ENCODE measurements around the gene MAGEB1. TPM values are rescaled to one million over a fixed set of nuclear protein-coding genes. Genes with fewer than 3 reads are reported as not detected.

The MAGEB1 gene
- not detected for total RNA-seq
- polyA plus RNA-seq, result not detected
- not detected for total RNA-seq

- Mint-ChIP-seq H3K27me3 (no peaks in the 10 kb centered on the region), H3K27ac (no peak within 1 kb of the TSS)
- no peak for DNase-seq
Measured at GRCh38 chrX:30246769-30247489, at the start of gene MAGEB1. MAGEB1 (plus strand) TSS chrX:30247146; CDS start chrX:30250494, 3,348 bp downstream.

GRCh38 chrX:30212172-30212571, 34.8 kb upstream of the MAGEB1 start:
- peaks cover 0 to 2% (median 0%) of the 10 kb centered on the region in 7 donors for H3K4me1 Mint-ChIP-seq
- ChIA-PET CTCF (no interaction called here), POLR2A (no interaction called here)
- peaks cover 0 to 1% (median 0%) of the 10 kb centered on the region in 11 donors for H3K9me3 Mint-ChIP-seq
- H3K27ac ChIP-seq (ENCODE audit: low read depth, low read length), result no peak overlapping the region
- H3K36me3 Mint-ChIP-seq, result no peaks in the 10 kb centered on the region
- intact Hi-C loops (cut with micrococcal nuclease), result no loop called here
- no peaks in the 10 kb centered on the region for H3K9me3 ChIP-seq (ENCODE audit: control insufficient read depth in 2 of 3, low read length in 3 of 3)
- no peak overlapping the region for H3K4me3 ChIP-seq (ENCODE audit: low read length)
- DNase-seq (no peak), ATAC-seq (no peak)
- H3K27ac Mint-ChIP-seq, result no peak overlapping the region
- H3K36me3 ChIP-seq (ENCODE audit: control insufficient read depth in 2 of 3, insufficient read depth in 3 of 3, low read length in 3 of 3), result no peaks in the 10 kb centered on the region
- no peaks in the 10 kb centered on the region for H3K4me1 ChIP-seq (ENCODE audit: control insufficient read depth in 2 of 2, insufficient read depth in 2 of 2, low read length in 2 of 2)
- no peaks in the 10 kb centered on the region for H3K27me3 ChIP-seq (ENCODE audit: control insufficient read depth in 2 of 2, insufficient read depth in 2 of 2, low read length in 2 of 2)
- no peak overlapping the region for H3K4me3 Mint-ChIP-seq
- no peaks in the 10 kb centered on the region for H3K27me3 Mint-ChIP-seq

More at GRCh38 chrX:30246769-30247489, at the start of gene MAGEB1:
- ChIA-PET CTCF (no interaction called here), POLR2A (no interaction called here)
- Histone ChIP-seq H3K4me3 (ENCODE audit: low read length) (no peak within 1 kb of the TSS), H3K36me3 (ENCODE audit: control insufficient read depth in 2 of 3, insufficient read depth in 3 of 3, low read length in 3 of 3) (no peaks in the 10 kb centered on the region), H3K27ac (ENCODE audit: low read depth, low read length) (no peak within 1 kb of the TSS), H3K27me3 (ENCODE audit: control insufficient read depth in 2 of 2, insufficient read depth in 2 of 2, low read length in 2 of 2) (no peaks in the 10 kb centered on the region), H3K4me1 (ENCODE audit: control insufficient read depth in 2 of 2, insufficient read depth in 2 of 2, low read length in 2 of 2) (no peaks in the 10 kb centered on the region), H3K9me3 (ENCODE audit: control insufficient read depth in 2 of 3, low read length in 3 of 3) (no peaks in the 10 kb centered on the region)
- intact Hi-C loops (cut with micrococcal nuclease), result no loop called here
- no peak for ATAC-seq
- Mint-ChIP-seq H3K36me3 (no peaks in the 10 kb centered on the region), H3K4me1 (no peaks in the 10 kb centered on the region), H3K9me3 (peaks cover 0 to 1% (median 0%) of the 10 kb centered on the region in 11 donors), H3K4me3 (no peak within 1 kb of the TSS)

GRCh38 chrX:30215357-30215843, 31.5 kb upstream of the MAGEB1 start, which contains the start of gene MAGEB2:
MAGEB2 (plus strand) TSS chrX:30215563; CDS start chrX:30218581, 3,018 bp downstream.
- Mint-ChIP-seq H3K4me1 (peaks cover 0 to 2% (median 0%) of the 10 kb centered on the region in 7 donors), H3K36me3 (no peaks in the 10 kb centered on the region), H3K27ac (no peak within 1 kb of the TSS), H3K4me3 (no peak within 1 kb of the TSS), H3K9me3 (peaks cover 0 to 1% (median 0%) of the 10 kb centered on the region in 11 donors), H3K27me3 (no peaks in the 10 kb centered on the region)
- ChIA-PET POLR2A (no interaction called here), CTCF (no interaction called here)
- Histone ChIP-seq H3K27me3 (ENCODE audit: control insufficient read depth in 2 of 2, insufficient read depth in 2 of 2, low read length in 2 of 2) (no peaks in the 10 kb centered on the region), H3K9me3 (ENCODE audit: control insufficient read depth in 2 of 3, low read length in 3 of 3) (no peaks in the 10 kb centered on the region), H3K36me3 (ENCODE audit: control insufficient read depth in 2 of 3, insufficient read depth in 3 of 3, low read length in 3 of 3) (no peaks in the 10 kb centered on the region), H3K4me3 (ENCODE audit: low read length) (no peak within 1 kb of the TSS), H3K4me1 (ENCODE audit: control insufficient read depth in 2 of 2, insufficient read depth in 2 of 2, low read length in 2 of 2) (no peaks in the 10 kb centered on the region), H3K27ac (ENCODE audit: low read depth, low read length) (no peak within 1 kb of the TSS)
- intact Hi-C loops (cut with micrococcal nuclease), result no loop called here
- DNase-seq (no peak), ATAC-seq (no peak)

- Mint-ChIP-seq H3K9me3 (peaks cover 0 to 1% (median 0%) of the 10 kb centered on the region in 11 donors), H3K36me3 (no peaks in the 10 kb centered on the region), H3K27me3 (no peaks in the 10 kb centered on the region), H3K4me3 (no peak overlapping the region), H3K27ac (no peak overlapping the region), H3K4me1 (peaks cover 0 to 2% (median 0%) of the 10 kb centered on the region in 7 donors)
- Histone ChIP-seq H3K9me3 (ENCODE audit: control insufficient read depth in 2 of 3, low read length in 3 of 3) (no peaks in the 10 kb centered on the region), H3K27ac (ENCODE audit: low read depth, low read length) (no peak overlapping the region), H3K27me3 (ENCODE audit: control insufficient read depth in 2 of 2, insufficient read depth in 2 of 2, low read length in 2 of 2) (no peaks in the 10 kb centered on the region), H3K36me3 (ENCODE audit: control insufficient read depth in 2 of 3, insufficient read depth in 3 of 3, low read length in 3 of 3) (no peaks in the 10 kb centered on the region), H3K4me1 (ENCODE audit: control insufficient read depth in 2 of 2, insufficient read depth in 2 of 2, low read length in 2 of 2) (no peaks in the 10 kb centered on the region), H3K4me3 (ENCODE audit: low read length) (no peak overlapping the region)
- DNase-seq, result no peak
- ChIA-PET POLR2A (no interaction called here), CTCF (no interaction called here)
- ATAC-seq, result no peak
- intact Hi-C loops (cut with micrococcal nuclease), result no loop called here
Measured at GRCh38 chrX:30217465-30217864, 29.5 kb upstream of the MAGEB1 start.

- Mint-ChIP-seq H3K4me1 (peaks cover 0 to 2% (median 0%) of the 10 kb centered on the region in 7 donors), H3K27ac (no peak overlapping the region), H3K4me3 (no peak overlapping the region), H3K36me3 (no peaks in the 10 kb centered on the region), H3K27me3 (no peaks in the 10 kb centered on the region), H3K9me3 (no peaks in the 10 kb centered on the region)
- CTCF ChIA-PET, result no interaction called here
- DNase-seq (no peak), ATAC-seq (no peak)
- Histone ChIP-seq H3K27me3 (ENCODE audit: control insufficient read depth in 2 of 2, insufficient read depth in 2 of 2, low read length in 2 of 2) (no peaks in the 10 kb centered on the region), H3K36me3 (ENCODE audit: control insufficient read depth in 2 of 3, insufficient read depth in 3 of 3, low read length in 3 of 3) (no peaks in the 10 kb centered on the region), H3K4me3 (ENCODE audit: low read length) (no peak overlapping the region), H3K27ac (ENCODE audit: low read depth, low read length) (no peak overlapping the region), H3K4me1 (ENCODE audit: control insufficient read depth in 2 of 2, insufficient read depth in 2 of 2, low read length in 2 of 2) (no peaks in the 10 kb centered on the region), H3K9me3 (ENCODE audit: control insufficient read depth in 2 of 3, low read length in 3 of 3) (no peaks in the 10 kb centered on the region)
- POLR2A ChIA-PET, result no interaction called here
- intact Hi-C loops (cut with micrococcal nuclease), result no loop called here
Measured at GRCh38 chrX:30219372-30219771, 27.6 kb upstream of the MAGEB1 start.

GRCh38 chrX:30220661-30221060, 26.3 kb upstream of the MAGEB1 start:
- peaks cover 0 to 2% (median 0%) of the 10 kb centered on the region in 7 donors for H3K4me1 Mint-ChIP-seq
- ATAC-seq (no peak), DNase-seq (no peak)
- H3K4me3 Mint-ChIP-seq, result no peak overlapping the region
- Histone ChIP-seq H3K4me3 (ENCODE audit: low read length) (no peak overlapping the region), H3K36me3 (ENCODE audit: control insufficient read depth in 2 of 3, insufficient read depth in 3 of 3, low read length in 3 of 3) (no peaks in the 10 kb centered on the region), H3K9me3 (ENCODE audit: control insufficient read depth in 2 of 3, low read length in 3 of 3) (no peaks in the 10 kb centered on the region), H3K27ac (ENCODE audit: low read depth, low read length) (no peak overlapping the region), H3K27me3 (ENCODE audit: control insufficient read depth in 2 of 2, insufficient read depth in 2 of 2, low read length in 2 of 2) (no peaks in the 10 kb centered on the region), H3K4me1 (ENCODE audit: control insufficient read depth in 2 of 2, insufficient read depth in 2 of 2, low read length in 2 of 2) (no peaks in the 10 kb centered on the region)
- no peaks in the 10 kb centered on the region for H3K36me3 Mint-ChIP-seq
- intact Hi-C loops (cut with micrococcal nuclease), result no loop called here
- CTCF ChIA-PET, result no interaction called here
- H3K9me3 Mint-ChIP-seq, result no peaks in the 10 kb centered on the region
- POLR2A ChIA-PET, result no interaction called here
- no peaks in the 10 kb centered on the region for H3K27me3 Mint-ChIP-seq
- H3K27ac Mint-ChIP-seq, result no peak overlapping the region

GRCh38 chrX:30224536-30224935, 22.4 kb upstream of the MAGEB1 start:
- ChIA-PET CTCF (no interaction called here), POLR2A (no interaction called here)
- no peak overlapping the region for H3K4me3 ChIP-seq (ENCODE audit: low read length)
- H3K36me3 ChIP-seq (ENCODE audit: control insufficient read depth in 2 of 3, insufficient read depth in 3 of 3, low read length in 3 of 3), result no peaks in the 10 kb centered on the region
- DNase-seq, result no peak
- H3K27ac Mint-ChIP-seq, result no peak overlapping the region
- H3K4me3 Mint-ChIP-seq, result no peak overlapping the region
- no peak overlapping the region for H3K27ac ChIP-seq (ENCODE audit: low read depth, low read length)
- H3K9me3 Mint-ChIP-seq, result no peaks in the 10 kb centered on the region
- no peak for ATAC-seq
- H3K36me3 Mint-ChIP-seq, result no peaks in the 10 kb centered on the region
- no peaks in the 10 kb centered on the region for H3K27me3 ChIP-seq (ENCODE audit: control insufficient read depth in 2 of 2, insufficient read depth in 2 of 2, low read length in 2 of 2)
- H3K4me1 ChIP-seq (ENCODE audit: control insufficient read depth in 2 of 2, insufficient read depth in 2 of 2, low read length in 2 of 2), result no peaks in the 10 kb centered on the region
- intact Hi-C loops (cut with micrococcal nuclease), result no loop called here
- H3K27me3 Mint-ChIP-seq, result no peaks in the 10 kb centered on the region
- no peaks in the 10 kb centered on the region for H3K4me1 Mint-ChIP-seq
- no peaks in the 10 kb centered on the region for H3K9me3 ChIP-seq (ENCODE audit: control insufficient read depth in 2 of 3, low read length in 3 of 3)

Data from naive thymus-derived CD4-positive, alpha-beta T cell (primary cell).